ENCODE measurements around the gene TRIM9. TPM values are rescaled to one million over a fixed set of nuclear protein-coding genes. Genes with fewer than 3 reads are reported as not detected.
"Not testable (repeated sequence)": the region's sequence is repeated elsewhere in the genome, so short reads cannot be mapped to it uniquely, and the experiment has no call there.

The TRIM9 gene
- polyA plus RNA-seq, 3 donors: 1.8 to 2.4 (median 1.9) TPM

DNA sequence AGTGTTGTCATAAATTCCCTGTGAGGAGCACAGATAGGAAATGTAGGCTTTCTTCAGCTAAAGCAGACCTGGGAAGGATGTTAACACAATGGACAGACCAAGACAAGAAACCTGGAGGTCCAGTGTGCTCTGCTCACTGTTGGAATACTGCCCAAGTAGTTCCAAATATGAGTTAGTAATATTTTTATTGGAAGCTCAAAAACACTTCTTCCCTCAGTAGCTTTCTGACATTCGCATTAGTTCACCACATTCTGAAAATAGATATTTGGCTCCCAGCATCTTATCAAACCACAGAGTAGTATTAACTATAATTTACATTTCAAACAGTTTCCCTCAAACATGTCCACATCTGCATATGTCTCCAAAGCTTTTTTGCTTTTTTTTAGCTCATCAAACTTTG, 75.8 kb downstream of the TRIM9 start:
- no peak for DNase-seq (ENCODE audit: extremely low read depth in 1 of 11, low read depth in 9 of 11, low spot score in 4 of 11)

DNA sequence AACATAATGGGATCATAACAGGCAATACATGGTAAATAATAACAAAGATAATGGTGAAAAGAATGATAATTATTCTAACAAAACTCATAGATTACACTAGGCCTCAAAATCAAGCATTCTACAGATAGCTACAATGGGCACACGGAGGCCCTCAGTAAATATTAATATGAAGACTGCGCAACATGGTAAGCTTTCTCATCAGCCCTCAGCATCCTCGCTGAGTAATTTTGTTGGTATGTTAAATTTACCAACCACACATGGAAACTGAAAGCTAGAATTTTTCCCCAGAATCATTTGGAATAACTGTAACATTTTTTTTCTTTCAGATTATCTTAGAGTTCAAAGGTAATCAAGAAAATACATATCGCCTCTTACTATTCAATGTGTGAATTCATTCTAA, 76.4 kb downstream of the TRIM9 start:
- no peak for DNase-seq (ENCODE audit: extremely low read depth in 1 of 11, low read depth in 9 of 11, low spot score in 4 of 11)

DNA sequence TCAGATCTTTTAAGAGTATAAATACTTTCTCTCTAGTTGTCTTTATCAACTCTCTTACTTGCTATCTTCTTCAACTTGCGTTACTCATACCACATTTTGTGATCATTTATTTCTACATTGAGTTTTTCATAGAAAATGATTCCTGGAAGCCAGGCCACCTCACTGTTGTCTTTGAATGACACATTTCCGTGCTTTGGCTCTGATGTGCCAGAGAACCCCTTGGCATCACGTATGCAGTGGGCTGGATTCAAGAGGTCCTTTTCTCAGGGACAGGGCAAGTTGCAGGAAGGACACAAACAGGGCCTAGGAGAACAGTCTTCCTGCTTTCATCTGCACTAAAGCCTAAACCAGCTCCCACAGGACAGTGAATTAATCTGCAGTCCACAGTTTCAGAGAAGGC, 80.3 kb downstream of the TRIM9 start:
- no peak for DNase-seq (ENCODE audit: extremely low read depth in 1 of 11, low read depth in 9 of 11, low spot score in 4 of 11)

DNA sequence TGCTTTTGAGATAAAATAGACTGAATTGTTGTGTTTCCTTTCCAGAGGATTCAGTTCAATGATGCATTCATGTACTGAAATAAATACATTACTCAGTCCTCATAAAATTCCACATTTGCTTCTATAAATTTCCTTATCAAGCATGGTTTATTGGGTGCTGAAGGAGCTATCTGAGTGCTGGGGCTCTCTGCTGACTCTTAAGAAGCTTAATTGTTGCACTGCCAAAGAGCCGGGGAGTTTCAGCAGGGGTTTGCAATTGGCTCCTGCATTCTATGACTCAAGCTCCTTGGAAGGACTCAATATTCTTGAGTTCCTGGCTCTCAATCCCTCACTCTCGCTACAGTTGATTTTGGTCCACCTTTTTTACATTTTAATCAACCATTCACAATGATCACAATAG, 80.8 kb downstream of the TRIM9 start:
- DNase-seq (ENCODE audit: extremely low read depth in 1 of 11, low read depth in 9 of 11, low spot score in 4 of 11): peak in 2 of 11 donors; percentile 18 to 28

DNA sequence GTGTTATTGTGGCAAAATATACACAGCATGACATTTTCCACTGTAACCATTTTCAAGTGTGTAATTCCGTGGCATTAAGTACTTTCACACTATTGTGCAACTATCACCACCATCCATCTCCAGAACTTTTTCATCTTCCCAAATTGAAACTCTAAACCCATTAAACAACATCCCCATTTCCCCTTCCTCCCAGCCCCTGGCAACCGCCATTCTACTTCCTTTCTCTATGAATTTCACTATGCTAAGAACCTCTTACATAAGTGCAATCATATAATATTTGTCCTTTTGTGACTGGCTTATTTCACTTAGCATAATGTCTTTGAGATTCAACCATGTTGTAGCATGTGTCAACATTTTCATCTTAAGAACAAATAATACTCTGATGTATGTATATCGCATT, 82.8 kb downstream of the TRIM9 start:
- DNase-seq (ENCODE audit: extremely low read depth in 1 of 11, low read depth in 9 of 11, low spot score in 4 of 11): no peak

DNA sequence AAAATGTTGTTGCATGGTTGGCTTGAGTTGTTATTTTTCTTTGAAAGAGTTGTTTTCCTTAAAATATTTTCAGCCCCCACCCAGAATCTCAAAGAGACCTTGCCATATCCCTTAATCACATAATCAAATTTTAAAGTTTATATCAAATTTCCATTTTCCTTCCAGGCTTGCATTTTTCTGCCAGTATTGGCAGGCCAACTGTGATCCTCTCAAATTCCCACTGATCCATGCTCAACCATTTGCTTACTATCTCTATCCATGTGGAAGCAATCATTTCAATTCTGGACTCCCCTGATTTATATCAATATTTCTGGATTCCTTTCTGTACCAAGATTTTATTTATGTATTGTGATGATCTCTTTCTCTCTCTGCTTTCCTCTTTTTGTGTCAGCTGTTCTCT, 86.5 kb downstream of the TRIM9 start:
- no peak for DNase-seq (ENCODE audit: extremely low read depth in 1 of 11, low read depth in 9 of 11, low spot score in 4 of 11)

DNA sequence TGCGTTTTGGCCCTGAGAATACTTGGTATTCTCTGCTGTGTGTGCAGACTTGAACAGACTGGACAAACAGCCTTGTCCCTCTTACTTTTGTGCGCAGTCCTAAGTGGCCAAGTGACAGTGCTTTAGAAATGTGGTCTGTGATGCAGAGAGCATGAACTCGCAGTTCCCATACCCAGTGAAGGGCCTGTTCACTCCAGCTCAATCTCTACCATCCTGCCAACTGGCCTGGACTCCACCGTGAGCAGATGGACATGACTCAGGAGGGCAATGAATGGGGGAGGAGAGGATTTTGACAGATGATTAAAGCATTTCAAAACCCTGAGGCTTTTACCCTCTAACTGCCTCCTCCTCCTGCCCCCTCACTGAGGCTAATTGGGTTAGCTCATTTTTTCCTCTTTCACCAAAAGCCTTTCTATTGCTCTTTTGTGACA, 88.1 kb downstream of the TRIM9 start:
- no peak for DNase-seq (ENCODE audit: extremely low read depth in 1 of 11, low read depth in 9 of 11, low spot score in 4 of 11)

DNA sequence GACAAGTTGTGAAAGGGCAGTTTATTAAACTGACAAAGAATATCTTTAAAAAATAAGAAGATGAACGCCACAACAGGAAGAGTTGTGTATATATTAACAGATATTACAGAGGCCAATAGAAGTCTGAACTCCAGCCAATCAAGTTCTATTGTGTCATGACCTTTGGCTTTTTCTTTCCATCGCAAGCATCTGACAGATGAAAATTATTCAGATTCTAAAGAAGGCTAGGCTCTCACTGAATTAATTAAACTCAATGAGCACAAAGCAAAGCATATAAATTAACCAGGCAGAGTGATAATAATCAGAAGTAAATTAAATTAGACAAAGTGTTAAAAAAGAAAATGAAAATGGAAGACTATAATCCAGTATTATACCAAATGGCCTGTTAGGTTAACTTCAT, 88.6 kb downstream of the TRIM9 start:
- no peak for DNase-seq (ENCODE audit: extremely low read depth in 1 of 11, low read depth in 9 of 11, low spot score in 4 of 11)

DNA sequence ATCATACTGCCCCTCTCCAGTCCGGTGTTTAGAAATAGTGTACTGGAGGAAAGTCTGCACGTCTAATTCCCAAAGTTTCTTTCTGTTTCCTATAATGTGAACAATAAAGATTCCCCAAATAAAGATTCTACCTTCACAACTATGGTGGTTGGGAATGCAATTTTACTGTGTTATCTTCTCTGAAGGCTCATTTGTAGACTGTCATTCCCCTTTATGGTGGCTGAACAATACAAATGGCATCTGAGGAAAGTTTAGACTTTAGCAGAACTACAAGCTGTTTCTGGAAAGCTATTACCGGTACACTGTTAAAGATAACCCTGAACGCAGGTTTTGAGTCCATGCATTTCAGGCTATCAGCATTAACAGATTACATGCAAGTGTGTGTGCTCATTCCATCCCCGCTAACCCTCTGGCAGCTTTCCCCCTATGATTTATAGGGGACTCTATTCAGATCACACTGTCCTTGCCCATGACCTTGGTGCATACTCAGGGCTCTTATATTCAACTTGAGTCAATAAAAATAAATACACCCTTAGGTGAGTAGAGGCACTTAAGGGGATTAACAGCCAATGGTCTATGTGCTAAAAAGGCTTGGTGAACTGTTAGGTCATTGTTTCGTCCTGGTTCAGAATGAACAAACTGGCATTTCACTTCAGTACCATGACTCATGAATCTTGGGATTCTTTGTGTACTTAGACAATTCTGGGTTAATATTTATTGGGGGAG, 89.9 kb downstream of the TRIM9 start:
- DNase-seq (ENCODE audit: extremely low read depth in 1 of 11, low read depth in 9 of 11, low spot score in 4 of 11): no peak

DNA sequence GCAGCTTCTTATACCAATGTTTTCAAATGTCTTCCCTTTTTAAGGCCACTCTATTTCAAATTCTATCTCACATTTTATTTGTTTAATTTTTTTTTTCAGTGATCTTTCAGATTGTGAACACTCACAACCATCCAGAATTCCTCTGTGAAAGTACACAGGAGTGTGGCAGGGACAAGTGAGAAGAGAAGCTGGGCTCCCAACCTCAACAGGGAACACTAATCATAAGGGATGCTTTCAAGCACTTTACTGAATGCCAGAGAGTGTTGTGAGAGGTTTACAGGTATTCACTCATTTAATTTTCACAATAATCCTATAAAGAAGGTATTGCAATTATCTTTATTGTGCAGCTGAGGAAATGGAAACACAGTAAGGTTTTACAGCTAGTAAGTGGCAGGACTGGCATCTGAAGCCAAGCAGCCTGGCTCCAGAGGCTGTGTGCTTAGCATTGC, 90.5 kb downstream of the TRIM9 start:
- no peak for DNase-seq (ENCODE audit: extremely low read depth in 1 of 11, low read depth in 9 of 11, low spot score in 4 of 11)

DNA sequence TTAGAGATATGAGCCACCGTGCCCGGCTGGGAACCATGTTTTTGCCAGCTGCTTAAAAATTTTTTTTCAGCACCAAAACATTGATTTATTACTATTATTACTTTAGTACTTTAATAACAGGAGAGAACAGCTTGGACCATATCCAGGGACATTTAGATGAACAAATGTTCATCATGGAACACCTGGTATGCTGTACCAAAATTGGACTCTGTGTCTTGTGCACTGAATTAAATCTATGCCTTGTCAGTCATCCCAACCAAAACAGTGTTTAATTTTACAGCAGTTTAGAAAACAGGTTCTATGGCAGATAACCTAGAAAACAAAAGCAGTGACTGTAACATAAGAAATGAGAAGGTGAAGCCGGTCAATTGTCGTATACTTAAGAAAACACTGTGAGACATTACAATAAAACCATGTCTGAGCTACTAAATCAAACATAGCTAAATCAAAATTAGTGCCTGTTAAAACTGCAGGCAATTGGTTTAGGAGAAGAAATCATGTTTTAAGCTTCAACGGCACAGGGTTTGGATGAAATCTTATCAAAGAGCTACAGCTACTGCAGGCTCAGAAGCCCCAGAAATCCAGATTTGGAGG, 92.4 kb downstream of the TRIM9 start:
- DNase-seq (ENCODE audit: extremely low read depth in 1 of 11, low read depth in 9 of 11, low spot score in 4 of 11): peak in 2 of 11 donors; percentile 34 to 42

DNA sequence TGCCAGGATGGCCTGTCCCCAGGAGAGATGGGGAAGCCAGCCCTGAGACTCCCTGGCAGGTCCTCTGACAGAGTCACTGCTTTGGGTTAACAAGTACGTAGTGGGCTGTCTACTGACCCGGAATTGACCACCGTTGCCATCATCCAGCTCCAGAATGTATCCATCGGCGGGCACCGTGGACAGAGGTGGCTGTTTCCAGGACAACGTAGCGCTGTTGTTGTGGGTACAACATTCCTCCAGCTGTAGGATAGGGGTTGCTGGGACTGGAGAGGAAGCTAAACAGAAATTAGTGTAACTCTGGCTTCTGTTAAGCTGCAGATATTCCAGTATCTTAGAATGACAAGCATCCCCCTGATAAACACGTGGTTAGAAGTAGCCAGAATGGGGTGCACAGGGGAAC, 94.3 kb downstream of the TRIM9 start:
- no peak for DNase-seq (ENCODE audit: extremely low read depth in 1 of 11, low read depth in 9 of 11, low spot score in 4 of 11)

DNA sequence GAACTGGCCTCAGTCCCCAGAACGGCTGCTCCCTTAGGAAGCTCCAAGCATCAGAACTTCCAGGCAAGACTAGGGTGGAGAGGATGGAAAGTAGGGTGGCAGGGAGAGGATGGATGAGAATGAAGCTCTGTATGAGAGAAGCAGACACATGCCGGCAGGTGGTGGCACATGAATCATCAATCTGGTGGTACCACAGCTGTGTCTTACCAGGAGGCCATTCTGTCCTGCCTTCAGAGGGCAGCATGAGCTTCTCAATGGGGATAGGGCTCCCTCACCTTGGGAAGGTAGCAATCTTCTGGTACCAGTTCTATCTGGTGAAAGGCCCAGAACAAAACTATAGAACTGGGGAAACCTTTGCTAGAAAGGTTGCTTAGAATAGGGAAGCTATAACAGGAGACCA, 95.2 kb downstream of the TRIM9 start:
- no peak for DNase-seq (ENCODE audit: extremely low read depth in 1 of 11, low read depth in 9 of 11, low spot score in 4 of 11)

DNA sequence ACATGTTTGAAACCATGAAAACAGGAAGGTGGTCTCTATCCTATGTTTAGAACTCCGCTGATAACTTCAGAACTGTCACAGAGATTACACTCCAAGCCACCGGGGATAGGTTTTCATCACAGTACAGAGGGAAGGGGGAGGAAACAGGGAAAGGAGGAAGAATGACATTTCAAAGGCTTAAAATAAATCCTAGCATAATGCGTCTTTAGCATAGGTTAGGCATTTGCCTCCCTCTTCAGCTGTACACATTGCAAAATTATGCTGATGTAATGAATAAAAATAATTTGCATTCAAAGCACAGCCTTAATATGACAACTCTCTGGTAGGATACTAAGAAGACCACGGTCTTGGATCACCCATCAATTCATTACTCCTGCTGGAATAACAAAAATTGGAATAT, 96.3 kb downstream of the TRIM9 start:
- no peak for DNase-seq (ENCODE audit: extremely low read depth in 1 of 11, low read depth in 9 of 11, low spot score in 4 of 11)

DNA sequence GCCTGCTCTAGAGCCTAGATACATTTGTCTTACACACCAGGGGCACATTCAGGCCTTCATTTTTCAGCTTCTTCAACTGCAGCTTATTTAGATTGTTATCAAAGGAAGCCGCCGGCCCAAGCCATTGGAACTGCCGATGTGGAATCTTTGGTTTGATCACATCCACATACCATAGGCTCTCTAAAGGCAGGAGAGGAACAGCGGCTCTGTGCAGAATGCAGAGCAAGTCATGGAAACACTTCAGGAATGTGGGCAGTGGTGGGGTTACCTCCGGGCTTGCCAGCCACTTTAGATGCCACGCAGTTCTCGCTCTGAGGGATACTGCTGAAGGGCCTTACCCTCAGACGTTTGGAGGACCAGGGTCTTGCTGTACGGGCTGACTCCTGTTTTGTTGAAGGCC, 97.2 kb downstream of the TRIM9 start:
- no peak for DNase-seq (ENCODE audit: extremely low read depth in 1 of 11, low read depth in 9 of 11, low spot score in 4 of 11)

DNA sequence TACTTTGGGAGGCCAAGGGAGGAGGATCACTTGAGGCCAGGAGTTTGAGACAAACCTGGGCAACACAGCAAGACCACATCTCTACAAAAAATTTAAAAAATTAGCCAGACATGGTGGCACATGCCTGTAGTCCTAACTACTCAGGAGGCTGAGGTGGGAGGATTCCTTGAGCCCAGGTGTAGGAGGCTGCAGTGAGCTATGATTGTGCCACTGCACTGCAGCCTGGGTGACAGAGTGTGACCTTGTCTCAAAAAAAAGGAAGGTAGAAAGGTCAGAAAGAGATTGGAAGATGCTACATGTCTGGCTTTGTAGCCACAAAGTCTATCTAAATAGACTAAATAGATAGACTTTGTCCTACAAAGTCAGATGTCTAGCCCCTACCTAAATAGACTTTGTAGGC, 100.7 kb downstream of the TRIM9 start:
- not testable (repeated sequence) for DNase-seq (ENCODE audit: extremely low read depth in 1 of 11, low read depth in 9 of 11, low spot score in 4 of 11)

DNA sequence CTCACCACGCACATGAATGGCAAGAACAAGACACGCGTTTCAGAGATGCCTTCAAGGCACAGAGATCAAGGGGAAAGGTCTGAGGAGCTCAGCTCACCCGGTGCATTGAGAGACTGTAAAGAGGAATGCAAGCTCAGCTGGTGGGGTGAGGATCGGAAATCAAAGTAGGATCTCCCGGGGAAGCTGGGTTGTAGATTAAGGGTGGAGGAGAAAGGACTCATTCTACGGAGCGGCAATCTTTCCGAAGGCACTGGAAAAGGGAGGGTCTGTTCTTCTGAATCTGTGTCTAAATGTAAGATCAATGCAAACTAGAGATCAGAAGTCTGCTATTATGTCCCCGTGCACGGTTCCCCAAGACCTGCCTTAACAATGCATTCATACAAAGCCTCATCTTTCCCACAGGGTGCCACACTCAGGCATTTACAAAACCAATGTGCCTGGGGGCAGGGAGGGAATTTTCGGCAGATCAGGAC, 109.0 kb downstream of the TRIM9 start:
- no peak for DNase-seq (ENCODE audit: extremely low read depth in 1 of 11, low read depth in 9 of 11, low spot score in 4 of 11)

DNA sequence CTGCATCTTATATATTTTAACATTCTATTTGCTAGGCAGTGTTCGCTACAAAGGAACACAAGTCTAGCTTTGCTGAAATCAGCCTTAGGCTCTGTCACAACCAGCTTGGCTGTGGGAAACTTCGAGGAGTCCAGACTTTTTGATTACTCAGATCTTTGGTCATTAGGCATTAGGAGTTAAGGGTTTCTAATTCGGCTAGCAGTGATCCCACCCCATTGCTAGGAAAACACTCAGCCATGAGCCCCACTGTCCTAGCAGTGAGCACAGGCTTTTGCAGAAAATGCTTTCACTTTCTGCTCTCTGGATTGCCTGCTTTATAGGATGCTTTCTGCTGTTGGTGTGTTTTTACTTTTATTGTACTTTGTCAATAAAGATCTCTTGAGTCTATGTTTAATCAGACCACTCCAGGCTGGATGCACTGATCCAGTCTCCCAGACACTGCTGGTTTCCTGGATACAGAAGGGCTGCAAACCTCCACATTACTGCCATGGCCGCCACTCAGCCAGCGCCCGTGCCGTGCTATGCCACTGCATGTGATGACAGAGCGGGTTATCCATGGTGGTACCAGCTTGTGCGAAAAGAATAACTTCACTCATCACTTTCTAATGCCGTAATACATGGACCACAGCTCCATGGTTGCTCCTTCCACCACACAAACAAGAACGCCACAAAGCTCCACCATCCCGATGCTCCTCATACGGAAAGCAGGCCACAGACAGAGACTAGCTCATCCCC, 109.6 kb downstream of the TRIM9 start:
- no peak for DNase-seq (ENCODE audit: extremely low read depth in 1 of 11, low read depth in 9 of 11, low spot score in 4 of 11)

DNA sequence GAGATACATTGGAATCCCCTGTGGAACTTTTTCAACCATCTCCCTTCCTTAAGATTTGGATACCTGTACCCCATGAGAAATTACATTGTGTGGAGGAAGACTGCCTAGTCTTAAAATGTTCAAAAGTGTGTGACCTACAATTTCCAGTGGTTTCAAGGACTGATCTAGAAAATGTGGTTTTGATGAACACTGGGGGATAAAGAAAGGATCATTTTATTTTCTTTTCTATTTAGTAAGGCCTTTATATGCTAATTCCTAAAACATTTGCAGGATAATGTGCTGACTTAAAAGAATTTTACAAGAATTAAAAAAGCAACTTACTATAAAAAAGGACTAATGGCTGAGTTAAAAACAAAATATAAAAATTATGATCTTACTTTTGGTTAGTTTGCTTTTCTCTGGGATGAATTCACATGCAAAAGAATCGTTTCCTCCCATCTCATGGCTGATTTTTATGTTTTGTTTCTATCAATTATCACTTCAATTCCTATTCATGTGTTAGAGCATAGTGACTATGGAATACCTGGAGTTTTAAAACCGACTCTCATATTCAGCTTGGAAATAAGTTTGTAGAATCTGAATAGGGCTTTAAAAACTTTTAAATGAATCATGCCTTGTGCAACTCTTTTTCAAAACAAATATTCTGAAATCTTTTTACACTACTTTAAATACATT, 110.7 kb downstream of the TRIM9 start:
- DNase-seq (ENCODE audit: extremely low read depth in 1 of 11, low read depth in 9 of 11, low spot score in 4 of 11): no peak
